ENCODE data around the gene FBXL7.

DNA sequence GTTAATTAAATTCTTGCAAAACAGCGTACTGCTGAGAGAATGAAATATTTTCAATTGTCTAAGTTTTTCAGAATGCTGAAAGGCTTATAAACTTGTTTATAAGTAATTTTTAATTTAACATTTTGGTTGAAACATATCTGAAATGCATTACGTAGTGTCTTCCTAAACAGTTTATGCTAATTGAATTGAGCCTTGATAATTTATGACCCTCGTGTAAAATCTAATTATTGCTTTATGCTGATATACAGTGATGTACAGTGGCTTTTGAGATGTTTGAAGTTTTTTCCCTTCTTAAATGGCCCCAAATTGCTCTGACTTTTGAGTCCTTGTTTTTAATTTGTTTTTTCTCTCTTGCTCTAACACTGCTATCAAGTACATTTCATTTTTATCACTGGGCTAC, 262.7 kb downstream of the FBXL7 start:
- TF ChIP-seq, protein P1, sequence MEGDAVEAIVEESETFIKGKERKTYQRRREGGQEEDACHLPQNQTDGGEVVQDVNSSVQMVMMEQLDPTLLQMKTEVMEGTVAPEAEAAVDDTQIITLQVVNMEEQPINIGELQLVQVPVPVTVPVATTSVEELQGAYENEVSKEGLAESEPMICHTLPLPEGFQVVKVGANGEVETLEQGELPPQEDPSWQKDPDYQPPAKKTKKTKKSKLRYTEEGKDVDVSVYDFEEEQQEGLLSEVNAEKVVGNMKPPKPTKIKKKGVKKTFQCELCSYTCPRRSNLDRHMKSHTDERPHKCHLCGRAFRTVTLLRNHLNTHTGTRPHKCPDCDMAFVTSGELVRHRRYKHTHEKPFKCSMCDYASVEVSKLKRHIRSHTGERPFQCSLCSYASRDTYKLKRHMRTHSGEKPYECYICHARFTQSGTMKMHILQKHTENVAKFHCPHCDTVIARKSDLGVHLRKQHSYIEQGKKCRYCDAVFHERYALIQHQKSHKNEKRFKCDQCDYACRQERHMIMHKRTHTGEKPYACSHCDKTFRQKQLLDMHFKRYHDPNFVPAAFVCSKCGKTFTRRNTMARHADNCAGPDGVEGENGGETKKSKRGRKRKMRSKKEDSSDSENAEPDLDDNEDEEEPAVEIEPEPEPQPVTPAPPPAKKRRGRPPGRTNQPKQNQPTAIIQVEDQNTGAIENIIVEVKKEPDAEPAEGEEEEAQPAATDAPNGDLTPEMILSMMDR (IDR thresholded peaks at IDR 0.05; ENCODE audit: low read depth, low read length), result no peak
- TF ChIP-seq POLR2A (IDR thresholded peaks at IDR 0.05; ENCODE audit: extremely low read depth, insufficient read length), result no peak

Measured in NB4 (cell line).